Breast epithelium (tissue), 3 donors: ENCODE data around the gene TSSK2.
"Not testable (repeated sequence)": the region's sequence is repeated elsewhere in the genome, so short reads cannot be mapped to it uniquely, and the experiment has no call there.

Experiments used
- POLR2A ChIP-seq: fragments of 450-650 bp; IDR thresholded peaks from one replicate; pipeline ENCODE4 v1.6.1; 2016; ENCODE audit warnings: antibody characterized with exemption, mild to moderate bottlenecking, moderate library complexity
- POLR2AphosphoS5 ChIP-seq, 3 donors: sonication (generic); formaldehyde crosslinking; IDR thresholded peaks; one replicate each; pipeline ENCODE4 v1.6.1; 2017; ENCODE audit warnings: antibody characterized with exemption in 3 of 3
- TF ChIP-seq, protein P1 (sequence below), 3 donors: fragments of 450-650 bp; IDR thresholded peaks; one replicate each; pipeline ENCODE4 v1.5.1; 2016 to 2017; ENCODE audit warnings: antibody characterized with exemption in 3 of 3, mild to moderate bottlenecking in 3 of 3, moderate library complexity in 3 of 3

DNA sequence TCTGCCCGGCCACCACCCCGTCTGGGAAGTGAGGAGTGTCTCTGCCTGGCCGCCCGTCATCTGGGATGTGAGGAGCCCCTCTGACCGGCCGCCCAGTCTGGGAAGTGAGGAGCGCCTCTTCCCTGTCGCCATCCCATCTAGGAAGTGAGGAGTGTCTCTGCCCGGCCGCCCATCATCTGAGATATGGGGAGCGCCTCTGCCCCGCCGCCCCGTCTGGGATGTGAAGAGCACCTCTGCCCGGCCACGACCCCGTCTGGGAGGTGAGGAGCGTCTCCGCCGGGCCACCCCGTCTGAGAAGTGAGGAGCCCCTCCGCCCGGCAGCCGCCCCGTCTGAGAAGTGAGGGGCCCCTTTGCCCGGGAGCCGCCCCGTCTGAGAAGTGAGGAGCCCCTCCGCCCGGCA, 47.0 kb upstream of the TSSK2 start:
- TF ChIP-seq, protein P1, sequence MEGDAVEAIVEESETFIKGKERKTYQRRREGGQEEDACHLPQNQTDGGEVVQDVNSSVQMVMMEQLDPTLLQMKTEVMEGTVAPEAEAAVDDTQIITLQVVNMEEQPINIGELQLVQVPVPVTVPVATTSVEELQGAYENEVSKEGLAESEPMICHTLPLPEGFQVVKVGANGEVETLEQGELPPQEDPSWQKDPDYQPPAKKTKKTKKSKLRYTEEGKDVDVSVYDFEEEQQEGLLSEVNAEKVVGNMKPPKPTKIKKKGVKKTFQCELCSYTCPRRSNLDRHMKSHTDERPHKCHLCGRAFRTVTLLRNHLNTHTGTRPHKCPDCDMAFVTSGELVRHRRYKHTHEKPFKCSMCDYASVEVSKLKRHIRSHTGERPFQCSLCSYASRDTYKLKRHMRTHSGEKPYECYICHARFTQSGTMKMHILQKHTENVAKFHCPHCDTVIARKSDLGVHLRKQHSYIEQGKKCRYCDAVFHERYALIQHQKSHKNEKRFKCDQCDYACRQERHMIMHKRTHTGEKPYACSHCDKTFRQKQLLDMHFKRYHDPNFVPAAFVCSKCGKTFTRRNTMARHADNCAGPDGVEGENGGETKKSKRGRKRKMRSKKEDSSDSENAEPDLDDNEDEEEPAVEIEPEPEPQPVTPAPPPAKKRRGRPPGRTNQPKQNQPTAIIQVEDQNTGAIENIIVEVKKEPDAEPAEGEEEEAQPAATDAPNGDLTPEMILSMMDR (IDR thresholded peaks at IDR 0.05): not testable (repeated sequence)
- not testable (repeated sequence) for TF ChIP-seq POLR2A; POLR2AphosphoS5 (IDR thresholded peaks at IDR 0.05)
